ENCODE data around the gene COX7A2L.
"Not testable (repeated sequence)": the region's sequence is repeated elsewhere in the genome, so short reads cannot be mapped to it uniquely, and the experiment has no call there.

DNA sequence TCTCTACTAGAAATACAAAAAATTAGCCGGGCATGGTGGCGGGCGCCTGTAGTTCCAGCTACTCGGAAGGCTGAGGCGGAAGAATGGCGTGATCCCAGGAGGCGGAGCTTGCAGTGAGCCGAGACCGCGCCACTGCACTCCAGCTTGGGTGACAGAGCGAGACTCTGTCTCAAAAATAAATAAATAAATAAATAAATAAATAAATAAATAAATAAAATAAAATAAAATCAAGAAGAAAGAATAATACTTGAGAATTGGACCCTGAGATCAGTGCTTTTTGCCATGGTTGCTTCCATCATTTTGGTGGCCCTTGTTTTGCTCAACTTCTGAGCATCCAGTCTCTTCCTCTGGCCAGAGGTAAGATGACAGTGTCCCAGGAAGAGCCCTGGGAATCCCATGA is 37.0 kb upstream of the COX7A2L start:
- TF ChIP-seq CTCF (IDR thresholded peaks at IDR 0.05; ENCODE audit: low read length); EZH2 (IDR thresholded peaks at IDR 0.05; ENCODE audit: borderline replicate concordance, low read length): not testable (repeated sequence)
